HG02571 (cell line): ENCODE results near the gene CORO2A.
"Not testable (repeated sequence)": the region's sequence is repeated elsewhere in the genome, so short reads cannot be mapped to it uniquely, and the experiment has no call there.

Experiments used
- ATAC-seq: cut with Tn5 transposase; IDR thresholded peaks from one replicate; pipeline ENCODE4 v1.9.1; 2021; ENCODE audit warnings: mild to moderate bottlenecking, moderate library complexity; ENCODE audit not compliant: unreplicated experiment

Gene CORO2A

DNA sequence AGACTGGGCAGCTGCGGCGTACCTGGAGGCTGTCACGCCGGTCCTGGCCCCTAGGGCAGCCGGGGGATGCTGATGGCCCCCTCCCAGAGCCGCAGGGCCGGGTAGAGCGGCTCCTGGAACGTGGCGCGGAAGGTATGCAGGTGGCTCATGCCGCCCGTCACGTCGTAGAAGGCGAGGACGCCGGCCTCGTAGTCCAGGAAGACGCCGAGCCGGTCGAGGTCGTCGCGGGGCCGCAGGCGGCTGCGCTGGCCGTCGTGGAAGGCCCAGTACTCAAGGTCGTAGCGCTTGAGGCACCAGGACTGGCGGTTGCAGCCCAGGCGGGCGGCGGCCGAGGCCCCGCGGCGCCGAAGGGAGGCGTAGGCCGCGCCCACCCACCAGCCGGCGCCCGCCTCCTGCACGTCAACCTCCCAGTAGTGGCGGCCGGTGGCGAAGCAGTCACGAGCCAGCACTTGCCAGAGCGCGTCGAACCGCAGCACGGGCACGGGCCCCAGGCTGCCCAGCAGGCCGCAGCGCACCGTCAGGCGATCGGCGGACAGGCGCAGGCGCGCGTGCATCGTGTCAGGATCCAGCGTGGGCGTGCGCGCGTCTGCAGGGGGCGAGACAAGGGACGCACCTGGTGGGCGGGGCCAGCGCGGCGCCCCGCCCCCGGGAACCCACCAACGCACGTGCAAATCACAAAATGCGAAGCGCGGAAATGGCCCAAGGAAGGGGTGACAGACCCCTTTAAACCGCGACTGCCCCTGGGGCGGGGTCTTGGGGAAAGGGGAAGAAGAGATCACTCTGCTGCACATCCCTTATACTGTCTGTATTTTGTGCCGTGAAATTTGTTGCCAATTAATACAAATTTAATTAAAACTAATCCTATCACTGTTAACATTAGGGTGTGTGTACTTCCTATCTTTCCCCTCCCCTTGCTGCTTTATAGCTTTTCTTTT, 104.8 kb downstream of the CORO2A start:
- no peak for ATAC-seq

- ATAC-seq = no peak
Measured at GRCh38 chr9:98086461-98086860, 106.0 kb downstream of the CORO2A start.

DNA sequence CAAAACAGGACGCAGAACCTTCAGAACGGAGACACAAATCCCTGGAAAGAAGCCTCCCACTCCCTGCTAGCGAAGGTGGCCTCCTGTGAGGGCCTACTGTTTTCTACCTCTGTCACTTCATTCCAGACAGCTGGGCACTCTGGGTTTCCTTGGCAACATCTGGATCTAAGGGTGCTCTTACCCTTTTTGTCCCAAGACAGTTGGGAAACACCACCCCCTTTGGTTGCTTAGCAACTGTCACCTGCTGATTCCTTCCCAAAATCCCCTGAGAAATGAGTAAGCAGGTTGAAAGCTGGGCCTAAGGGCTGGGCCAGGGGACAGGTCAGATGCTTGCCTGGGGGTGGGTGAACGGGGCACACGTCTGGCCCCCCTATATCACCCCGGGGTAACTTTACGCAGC, 106.5 kb downstream of the CORO2A start:
- ATAC-seq = no peak

- no peak for ATAC-seq
Measured at GRCh38 chr9:98085058-98085457, 107.4 kb downstream of the CORO2A start.

DNA sequence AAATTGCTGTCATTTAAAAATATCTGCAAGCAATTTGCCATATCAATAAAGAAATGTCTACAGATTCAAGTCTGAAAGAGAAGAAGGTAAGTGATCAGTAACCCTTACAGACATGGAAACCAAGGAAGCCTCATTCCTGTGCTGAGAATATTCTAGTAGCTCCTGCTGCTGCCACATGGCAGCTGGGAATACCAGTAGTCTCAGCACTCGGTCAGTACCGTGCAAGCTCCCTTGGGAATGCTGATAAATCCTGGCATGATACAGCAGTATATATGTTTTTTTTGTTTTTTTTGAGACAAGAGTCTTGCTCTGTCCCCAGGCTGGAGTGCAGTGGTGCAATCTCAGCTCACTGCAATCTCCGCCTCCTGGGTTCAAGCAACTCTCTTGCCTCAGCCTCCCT, 108.0 kb downstream of the CORO2A start:
- no peak for ATAC-seq

DNA sequence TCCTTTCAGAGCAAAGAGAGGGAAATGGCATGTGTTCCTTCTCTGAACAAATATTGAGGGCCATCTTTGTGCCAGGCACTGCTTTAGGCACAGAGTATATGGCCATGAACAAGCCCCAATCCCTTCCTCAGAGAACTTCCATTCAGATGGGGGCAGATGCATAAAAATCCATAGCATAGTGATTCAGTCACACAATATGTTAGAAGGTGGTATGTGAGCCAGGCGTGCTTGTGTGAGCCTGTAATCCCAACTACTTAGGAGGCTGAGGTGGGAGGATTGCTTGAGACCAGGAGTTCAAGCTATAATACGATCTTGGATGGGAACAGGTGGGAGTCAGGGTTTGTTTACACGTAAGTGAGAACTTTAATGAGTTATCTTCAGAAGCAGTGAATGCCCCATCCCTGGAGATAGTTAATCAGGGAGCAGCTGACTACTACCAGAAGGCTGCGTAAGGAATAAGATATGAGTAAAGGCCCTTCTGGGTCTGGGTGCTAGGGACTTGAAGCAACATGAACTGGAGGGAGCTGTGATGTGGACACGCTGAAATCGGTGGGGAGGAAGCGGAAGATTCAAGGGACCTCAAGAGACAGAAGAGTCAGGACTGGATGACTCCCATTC, 108.8 kb downstream of the CORO2A start:
- no peak for ATAC-seq

DNA sequence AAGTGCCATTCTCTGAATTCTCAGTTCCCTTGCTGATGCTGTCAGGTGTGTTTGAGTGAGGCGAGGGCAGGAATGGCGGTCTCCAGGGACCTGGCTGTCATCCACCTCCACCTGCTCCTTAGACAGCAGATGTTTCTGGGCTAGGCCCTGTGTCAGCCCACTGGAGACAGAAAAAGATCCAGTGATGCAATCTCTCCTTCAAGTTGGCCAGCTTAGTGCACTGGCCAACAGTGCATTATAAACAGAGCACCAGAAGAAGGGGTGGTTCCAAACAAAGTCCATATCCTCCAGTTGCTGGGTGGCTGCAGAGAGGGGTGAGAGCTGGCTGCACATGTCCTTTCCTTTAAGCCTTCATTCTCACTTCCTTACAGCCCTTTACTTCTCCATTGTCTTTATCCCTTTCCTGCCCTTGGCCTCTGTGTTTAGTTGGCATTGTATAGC, 109.4 kb downstream of the CORO2A start:
- no peak for ATAC-seq

DNA sequence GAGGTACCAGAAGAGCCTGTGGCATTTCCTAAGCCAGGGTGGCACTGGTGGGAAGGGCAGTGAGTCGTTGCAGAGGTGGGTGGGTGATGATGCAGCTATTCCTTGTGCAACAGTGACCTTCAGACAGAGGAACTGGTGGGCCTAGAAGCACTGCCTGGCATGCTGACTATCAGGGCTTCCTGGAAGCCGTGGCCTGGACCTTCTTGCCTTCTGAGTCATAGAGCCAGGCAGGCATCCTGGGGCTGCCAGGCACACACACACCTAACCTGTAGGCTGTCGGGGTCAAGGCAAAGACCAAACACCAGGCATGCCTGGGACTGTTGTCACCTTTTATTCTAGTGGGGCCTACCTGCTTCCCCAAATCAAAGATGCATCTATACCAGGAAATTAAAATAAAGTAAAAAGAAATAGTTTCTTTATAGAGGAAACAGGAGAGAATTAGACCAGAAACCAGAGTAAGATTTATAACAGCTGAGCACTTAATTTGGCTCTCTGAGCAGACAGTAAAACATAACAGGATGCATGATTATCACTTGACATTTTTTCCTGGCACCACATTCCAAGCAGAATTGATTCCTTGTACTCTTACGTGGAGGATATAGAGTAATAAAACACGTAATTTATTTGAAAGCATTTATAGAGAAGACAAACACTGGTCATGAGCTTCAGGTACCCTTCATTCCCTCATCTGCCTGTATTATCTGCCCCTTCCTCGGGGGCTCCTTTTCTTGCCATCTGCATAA, 110.8 kb downstream of the CORO2A start:
- ATAC-seq = no peak

GRCh38 chr9:98080780-98081179, 111.7 kb downstream of the CORO2A start:
- ATAC-seq = no peak

- ATAC-seq = no peak
Measured at GRCh38 chr9:98080326-98080725, 112.1 kb downstream of the CORO2A start.

- no peak for ATAC-seq
Measured at GRCh38 chr9:98078895-98079294, 113.5 kb downstream of the CORO2A start.

- not testable (repeated sequence) for ATAC-seq
Measured at GRCh38 chr9:98076514-98076890, 115.9 kb downstream of the CORO2A start.

- ATAC-seq = no peak
Measured at GRCh38 chr9:98075332-98075805, 117.1 kb downstream of the CORO2A start.

DNA sequence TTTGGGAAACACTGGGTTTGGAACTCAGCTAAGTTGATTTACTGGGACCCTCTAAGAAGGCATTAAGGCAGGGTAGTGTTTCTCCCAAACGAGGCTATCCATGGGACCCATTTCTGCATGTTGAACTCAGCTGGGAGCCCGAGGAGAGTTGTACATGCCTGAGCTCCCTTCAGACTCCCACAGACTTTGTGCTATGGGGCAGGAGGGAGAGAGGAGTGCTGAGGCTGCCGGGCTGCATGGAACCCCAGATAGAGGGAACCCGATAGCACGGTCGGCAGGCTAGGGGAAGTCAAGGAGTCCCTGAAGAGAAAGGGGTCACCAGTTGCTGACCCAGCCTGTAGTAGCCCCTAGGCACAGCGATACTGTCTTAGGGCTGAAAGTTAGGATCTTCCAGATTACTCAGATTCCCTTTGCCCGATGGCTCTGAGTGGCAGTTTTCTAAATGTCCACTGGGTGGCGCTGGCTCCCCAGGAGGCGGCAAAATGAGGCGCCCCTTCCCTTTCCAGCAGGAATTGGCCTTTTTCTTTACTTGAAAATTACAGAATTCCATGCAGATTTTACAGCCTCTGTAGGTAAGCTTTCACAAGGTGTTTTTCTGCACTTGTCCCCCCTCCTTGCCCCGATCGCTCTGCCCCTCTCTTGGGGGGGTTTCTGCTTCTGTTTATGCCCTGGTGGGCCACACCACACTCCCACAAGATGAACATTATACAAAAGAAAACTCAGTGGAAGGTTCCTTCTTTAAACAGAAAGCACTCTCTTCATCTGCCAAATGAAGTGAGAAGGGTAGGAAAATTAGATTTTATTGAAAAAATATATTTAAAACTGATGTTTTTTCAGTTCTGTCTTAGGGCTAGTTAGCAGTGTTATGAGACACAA, 118.1 kb downstream of the CORO2A start:
- no peak for ATAC-seq

DNA sequence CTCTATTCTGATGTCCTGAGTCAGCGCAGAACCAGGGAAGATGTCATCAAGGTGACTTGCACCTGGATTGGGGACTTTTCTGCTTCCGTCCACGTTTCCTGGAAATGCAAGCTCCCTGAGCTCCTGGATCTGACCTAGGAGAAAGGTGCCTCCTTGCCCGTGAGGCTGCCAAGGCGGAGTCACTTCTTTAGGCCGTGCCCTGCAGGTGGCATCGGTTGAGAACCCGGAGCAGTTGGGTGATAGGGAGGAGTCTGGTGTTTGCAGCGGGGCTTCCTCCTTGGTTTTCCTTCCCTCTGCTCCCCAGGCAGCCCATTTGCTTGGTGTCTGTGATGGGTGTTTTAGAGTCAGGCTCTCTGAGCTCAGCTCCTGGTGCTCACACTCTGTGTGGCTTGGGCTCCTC, 120.7 kb downstream of the CORO2A start:
- no peak for ATAC-seq
